ENCODE data around the gene SLC29A3.

SLC29A3 gene

DNA sequence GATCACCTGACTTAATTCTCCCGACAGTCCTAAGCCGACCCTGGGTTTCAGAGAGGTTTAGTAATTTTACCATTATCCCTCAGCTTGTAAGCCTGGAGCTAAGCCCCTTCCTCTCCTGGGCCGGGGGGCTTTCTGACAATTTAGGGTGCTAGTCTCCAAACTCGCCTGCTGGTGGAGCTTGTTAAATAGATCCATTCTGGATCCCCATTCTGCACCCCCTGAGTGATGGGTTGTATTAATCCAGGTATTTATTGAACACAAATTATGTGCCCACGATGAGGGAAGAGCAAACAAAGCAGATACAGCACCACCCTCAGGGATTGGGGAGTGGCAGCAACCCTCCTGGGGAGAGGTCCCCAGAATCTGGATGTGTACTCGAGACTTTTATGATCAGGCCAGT, 1.3 kb upstream of the SLC29A3 start:
- TF ChIP-seq CTCF (IDR thresholded peaks at IDR 0.05; ENCODE audit: extremely low read depth, missing control alignments) = no peak
- DNase-seq (ENCODE audit: low spot score) = no peak

- DNase-seq (ENCODE audit: low spot score) = no peak
- TF ChIP-seq CTCF (IDR thresholded peaks at IDR 0.05; ENCODE audit: extremely low read depth, missing control alignments) = no peak
These were observed 837 bp downstream of the SLC29A3 start for GRCh38 chr10:71319800-71320392.

GRCh38 chr10:71320592-71320991, 1.5 kb downstream of the SLC29A3 start:
- no peak for DNase-seq (ENCODE audit: low spot score)
- TF ChIP-seq CTCF (IDR thresholded peaks at IDR 0.05; ENCODE audit: extremely low read depth, missing control alignments) = no peak

DNA sequence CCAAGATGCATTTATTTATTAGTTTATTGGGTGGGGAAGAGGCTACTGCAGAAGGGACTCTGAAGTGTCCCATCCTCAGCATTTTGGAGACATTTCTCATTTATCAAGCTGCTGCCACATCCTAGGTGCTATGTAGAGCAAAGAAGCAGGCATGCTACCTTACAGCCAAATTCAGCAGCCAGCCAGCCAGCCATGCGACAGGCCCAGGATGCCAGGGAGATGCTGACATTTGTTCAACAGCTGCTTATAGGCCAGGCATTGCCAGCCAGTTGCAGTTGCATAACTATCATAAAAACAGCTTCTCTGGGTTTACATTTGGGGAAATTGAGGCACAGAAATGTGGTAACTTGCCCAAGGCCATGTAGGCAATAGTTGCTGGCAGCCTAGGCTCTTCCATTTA, 2.3 kb downstream of the SLC29A3 start:
- no peak for DNase-seq (ENCODE audit: low spot score)
- TF ChIP-seq CTCF (IDR thresholded peaks at IDR 0.05; ENCODE audit: extremely low read depth, missing control alignments) = no peak

DNA sequence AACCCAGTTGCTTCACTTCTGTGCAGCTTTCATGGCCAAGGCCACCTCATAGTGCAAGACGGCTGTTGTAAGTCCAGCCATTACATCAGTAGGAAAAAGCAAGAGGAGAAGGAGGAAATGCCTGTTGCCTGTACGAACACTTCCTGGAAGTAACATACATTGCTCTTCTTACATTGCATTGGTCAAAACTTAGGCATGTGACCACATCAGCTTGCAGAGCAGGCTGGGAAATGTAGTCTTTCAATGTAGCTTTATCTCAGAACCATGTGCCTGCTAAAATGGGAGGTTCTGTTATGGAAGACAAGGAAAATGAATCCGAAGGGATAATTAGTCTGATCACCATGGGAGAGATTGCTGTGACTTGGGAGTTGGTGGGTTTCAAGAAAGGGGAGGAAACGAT, 4.3 kb downstream of the SLC29A3 start:
- DNase-seq (ENCODE audit: low spot score) = no peak
- TF ChIP-seq CTCF (IDR thresholded peaks at IDR 0.05; ENCODE audit: extremely low read depth, missing control alignments) = no peak

- TF ChIP-seq CTCF (IDR thresholded peaks at IDR 0.05; ENCODE audit: extremely low read depth, missing control alignments) = no peak
- no peak for DNase-seq (ENCODE audit: low spot score)
These were observed 5.7 kb downstream of the SLC29A3 start for GRCh38 chr10:71324743-71325142.

- no peak for TF ChIP-seq CTCF (IDR thresholded peaks at IDR 0.05; ENCODE audit: extremely low read depth, missing control alignments)
- DNase-seq (ENCODE audit: low spot score) = no peak
These were observed 6.2 kb downstream of the SLC29A3 start for GRCh38 chr10:71325267-71325666.

Measured in GM20000 (cell line).